ENCODE results near the gene TK1.

DNA sequence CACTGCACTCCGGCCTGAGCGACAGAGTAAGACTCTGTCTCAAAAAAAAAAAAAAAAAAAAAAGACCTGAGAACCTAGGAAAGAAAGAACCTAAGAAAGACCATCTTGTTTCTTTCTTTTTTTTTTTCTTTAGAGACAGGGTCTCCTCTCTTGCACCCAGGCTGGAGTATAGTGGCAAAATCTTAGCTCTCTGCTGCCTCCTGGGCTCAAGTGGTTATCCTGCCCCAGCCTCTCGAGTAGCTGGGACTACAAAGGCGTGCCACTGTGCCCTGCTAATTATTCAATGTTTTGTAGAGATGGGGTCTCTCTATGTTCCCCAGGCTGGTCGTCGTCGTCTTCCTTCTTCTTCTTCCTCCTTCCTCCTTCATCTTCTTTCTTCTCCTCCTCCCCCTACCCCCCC is 19.4 kb upstream of the TK1 start:
- TF ChIP-seq, protein P1, sequence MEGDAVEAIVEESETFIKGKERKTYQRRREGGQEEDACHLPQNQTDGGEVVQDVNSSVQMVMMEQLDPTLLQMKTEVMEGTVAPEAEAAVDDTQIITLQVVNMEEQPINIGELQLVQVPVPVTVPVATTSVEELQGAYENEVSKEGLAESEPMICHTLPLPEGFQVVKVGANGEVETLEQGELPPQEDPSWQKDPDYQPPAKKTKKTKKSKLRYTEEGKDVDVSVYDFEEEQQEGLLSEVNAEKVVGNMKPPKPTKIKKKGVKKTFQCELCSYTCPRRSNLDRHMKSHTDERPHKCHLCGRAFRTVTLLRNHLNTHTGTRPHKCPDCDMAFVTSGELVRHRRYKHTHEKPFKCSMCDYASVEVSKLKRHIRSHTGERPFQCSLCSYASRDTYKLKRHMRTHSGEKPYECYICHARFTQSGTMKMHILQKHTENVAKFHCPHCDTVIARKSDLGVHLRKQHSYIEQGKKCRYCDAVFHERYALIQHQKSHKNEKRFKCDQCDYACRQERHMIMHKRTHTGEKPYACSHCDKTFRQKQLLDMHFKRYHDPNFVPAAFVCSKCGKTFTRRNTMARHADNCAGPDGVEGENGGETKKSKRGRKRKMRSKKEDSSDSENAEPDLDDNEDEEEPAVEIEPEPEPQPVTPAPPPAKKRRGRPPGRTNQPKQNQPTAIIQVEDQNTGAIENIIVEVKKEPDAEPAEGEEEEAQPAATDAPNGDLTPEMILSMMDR (conservative IDR thresholded peaks at IDR 0.05; ENCODE audit: low read depth, low read length) = no peak
- TF ChIP-seq EZH2phosphoT487 (IDR thresholded peaks at IDR 0.05; ENCODE audit: borderline replicate concordance, low read length) (no peak), EZH2 (IDR thresholded peaks at IDR 0.05; ENCODE audit: low read length, unreplicated experiment) (no peak)

Measured in PC-3 (cell line).